Fibroblast of skin of left biceps (primary cell): ENCODE measurements around the gene MYL12B.
"Not testable (repeated sequence)": the region's sequence is repeated elsewhere in the genome, so short reads cannot be mapped to it uniquely, and the experiment has no call there.

Source experiments
- DNase-seq, 2 experiments: peaks; one replicate each; pipeline ENCODE4 v3.0.0-alpha.2; 2013; ENCODE audit warnings: low read depth in 2 of 2

The MYL12B gene

GRCh38 chr18:3261373-3262233 lies at the start of gene MYL12B:
TSS of gene MYL12B (plus strand) at chr18:3262133. CDS start at chr18:3272899, 10,766 bp downstream.
- DNase-seq = peak in 1 of 2 experiments; percentile 51

- no peak for DNase-seq
Observed at GRCh38 chr18:3212657-3213056, 49.3 kb upstream of the MYL12B start.

GRCh38 chr18:3213300-3214059 lies 48.5 kb upstream of the MYL12B start:
- no peak for DNase-seq

- no peak for DNase-seq
Observed at GRCh38 chr18:3214855-3215637, 46.9 kb upstream of the MYL12B start.

- no peak for DNase-seq
Observed at GRCh38 chr18:3216987-3217386, 44.9 kb upstream of the MYL12B start.

GRCh38 chr18:3217948-3218647 lies 43.8 kb upstream of the MYL12B start:
- no peak for DNase-seq

- no peak for DNase-seq
Observed at GRCh38 chr18:3218819-3219218, 43.1 kb upstream of the MYL12B start.

GRCh38 chr18:3219241-3219630 lies 42.7 kb upstream of the MYL12B start:
- DNase-seq = no peak

GRCh38 chr18:3219631-3220335 lies 42.1 kb upstream of the MYL12B start, which contains the start of gene MYOM1:
TSS of gene MYOM1 (minus strand) at chr18:3219968. CDS start at chr18:3215223, 4,745 bp downstream.
- DNase-seq = no peak

- DNase-seq = not testable (repeated sequence)
Observed at GRCh38 chr18:3220868-3221267, 41.1 kb upstream of the MYL12B start.

- no peak for DNase-seq
Observed at GRCh38 chr18:3221496-3221895, 40.4 kb upstream of the MYL12B start.

GRCh38 chr18:3223356-3223755 lies 38.6 kb upstream of the MYL12B start:
- no peak for DNase-seq

- DNase-seq = no peak
Observed at GRCh38 chr18:3224223-3224622, 37.7 kb upstream of the MYL12B start.

- no peak for DNase-seq
Observed at GRCh38 chr18:3225588-3225987, 36.3 kb upstream of the MYL12B start.

- no peak for DNase-seq
Observed at GRCh38 chr18:3226048-3226447, 35.9 kb upstream of the MYL12B start.

- no peak for DNase-seq
Observed at GRCh38 chr18:3230401-3231334, 31.3 kb upstream of the MYL12B start.

- no peak for DNase-seq
Observed at GRCh38 chr18:3233004-3233403, 28.9 kb upstream of the MYL12B start.

- DNase-seq = no peak
Observed at GRCh38 chr18:3233433-3234168, 28.3 kb upstream of the MYL12B start.

GRCh38 chr18:3234457-3234856 lies 27.5 kb upstream of the MYL12B start:
- DNase-seq = no peak
